ENCODE data around the gene SLC24A1. TPM values are rescaled to one million over a fixed set of nuclear protein-coding genes. Genes with fewer than 3 reads are reported as not detected.
"Not testable (repeated sequence)": the region's sequence is repeated elsewhere in the genome, so short reads cannot be mapped to it uniquely, and the experiment has no call there.

SLC24A1 gene
- total and polyA plus RNA-seq, 11 donors, result 0.74 to 6.3 (median 2.1) TPM

DNA sequence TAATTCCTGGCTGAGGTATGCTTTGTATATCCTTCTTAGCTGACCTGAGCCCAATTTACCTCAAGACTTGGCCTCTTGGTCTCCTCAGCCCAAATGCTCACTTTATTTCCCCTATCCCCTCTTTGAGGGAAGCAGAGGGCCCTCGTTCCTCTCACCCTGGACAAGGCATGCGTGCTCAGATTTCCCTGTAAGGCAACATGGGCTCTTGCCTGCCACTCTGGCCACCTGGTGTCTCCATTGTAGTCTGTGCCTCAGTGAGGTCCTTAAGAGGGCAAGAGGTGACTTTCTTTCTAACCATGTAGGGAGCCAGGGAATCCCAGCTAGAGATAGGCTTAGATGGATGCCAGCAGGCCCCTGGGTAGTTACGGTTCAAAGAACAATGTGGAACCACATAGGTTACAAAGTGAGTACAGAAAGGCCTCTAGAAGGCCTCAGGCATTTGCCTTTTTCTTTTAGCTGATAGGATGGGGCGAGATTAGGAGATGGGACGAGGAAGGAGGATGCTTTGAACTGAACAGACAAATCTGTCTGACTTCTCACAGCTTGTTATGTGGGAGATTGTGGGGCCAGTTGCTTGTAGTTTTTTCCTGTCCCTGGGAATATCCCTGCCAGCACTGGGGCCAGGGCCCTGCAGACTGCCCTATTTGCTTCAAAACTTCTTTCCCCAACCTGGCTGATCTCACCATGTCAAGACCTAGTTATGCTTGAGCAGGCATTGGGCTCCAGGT lies 9.7 kb upstream of the SLC24A1 start:
- WGBS, 4 donors, result 68 to 84% (median 83%) methylated on average over 5 of the region's 5 CpGs
- TF ChIP-seq, protein P1, sequence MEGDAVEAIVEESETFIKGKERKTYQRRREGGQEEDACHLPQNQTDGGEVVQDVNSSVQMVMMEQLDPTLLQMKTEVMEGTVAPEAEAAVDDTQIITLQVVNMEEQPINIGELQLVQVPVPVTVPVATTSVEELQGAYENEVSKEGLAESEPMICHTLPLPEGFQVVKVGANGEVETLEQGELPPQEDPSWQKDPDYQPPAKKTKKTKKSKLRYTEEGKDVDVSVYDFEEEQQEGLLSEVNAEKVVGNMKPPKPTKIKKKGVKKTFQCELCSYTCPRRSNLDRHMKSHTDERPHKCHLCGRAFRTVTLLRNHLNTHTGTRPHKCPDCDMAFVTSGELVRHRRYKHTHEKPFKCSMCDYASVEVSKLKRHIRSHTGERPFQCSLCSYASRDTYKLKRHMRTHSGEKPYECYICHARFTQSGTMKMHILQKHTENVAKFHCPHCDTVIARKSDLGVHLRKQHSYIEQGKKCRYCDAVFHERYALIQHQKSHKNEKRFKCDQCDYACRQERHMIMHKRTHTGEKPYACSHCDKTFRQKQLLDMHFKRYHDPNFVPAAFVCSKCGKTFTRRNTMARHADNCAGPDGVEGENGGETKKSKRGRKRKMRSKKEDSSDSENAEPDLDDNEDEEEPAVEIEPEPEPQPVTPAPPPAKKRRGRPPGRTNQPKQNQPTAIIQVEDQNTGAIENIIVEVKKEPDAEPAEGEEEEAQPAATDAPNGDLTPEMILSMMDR (IDR thresholded peaks at IDR 0.05), result no peak
- no peak for TF ChIP-seq POLR2A (IDR thresholded peaks at IDR 0.05)
- no peaks in the 10 kb centered on the region for H3K9me3 ChIP-seq
- no peaks in the 10 kb centered on the region for H3K27me3 ChIP-seq
- ATAC-seq, result no peak
- H3K4me3 ChIP-seq, result peak overlapping the region in 11 of 12 donors; percentile 78 to 98 (median 87)
- peaks cover 3 to 28% (median 20%) of the 10 kb centered on the region in 12 donors for H3K4me1 ChIP-seq
- intact Hi-C loops (cut with DNase I), result loop anchor here in 2 of 10 donors (1.0 to 2.0 kb wide), 3 partner anchors 81 to 257 kb away; partner anchors contain the start of genes DPP8 (in 1 of the 2), HACD3 (in 1 of the 2) and RAB11A (in 1 of the 2)
- H3K36me3 ChIP-seq, result peaks cover 0 to 8% (median 0%) of the 10 kb centered on the region in 9 donors
- peak overlapping the region; percentile 87 to 98 (median 94) for H3K27ac ChIP-seq
- no peak for DNase-seq

GRCh38 chr15:65612616-65612946 lies 9.2 kb upstream of the SLC24A1 start:
- ATAC-seq (no peak), DNase-seq (no peak)
- Histone ChIP-seq H3K4me3 (no peak overlapping the region), H3K27me3 (no peaks in the 10 kb centered on the region), H3K36me3 (peaks cover 0 to 2% (median 0%) of the 10 kb centered on the region in 9 donors), H3K27ac (peak overlapping the region in 5 of 12 donors; percentile 87 to 98 (median 94)), H3K9me3 (no peaks in the 10 kb centered on the region), H3K4me1 (peaks cover 3 to 28% (median 20%) of the 10 kb centered on the region in 12 donors)
- intact Hi-C loops (cut with DNase I), result no loop called here
- 69 to 75% (median 72%) methylated on average over 2 of the region's 2 CpGs for WGBS, 4 donors
- TF ChIP-seq POLR2A (IDR thresholded peaks at IDR 0.05), result no peak
- TF ChIP-seq, protein P1 (IDR thresholded peaks at IDR 0.05), result no peak

DNA sequence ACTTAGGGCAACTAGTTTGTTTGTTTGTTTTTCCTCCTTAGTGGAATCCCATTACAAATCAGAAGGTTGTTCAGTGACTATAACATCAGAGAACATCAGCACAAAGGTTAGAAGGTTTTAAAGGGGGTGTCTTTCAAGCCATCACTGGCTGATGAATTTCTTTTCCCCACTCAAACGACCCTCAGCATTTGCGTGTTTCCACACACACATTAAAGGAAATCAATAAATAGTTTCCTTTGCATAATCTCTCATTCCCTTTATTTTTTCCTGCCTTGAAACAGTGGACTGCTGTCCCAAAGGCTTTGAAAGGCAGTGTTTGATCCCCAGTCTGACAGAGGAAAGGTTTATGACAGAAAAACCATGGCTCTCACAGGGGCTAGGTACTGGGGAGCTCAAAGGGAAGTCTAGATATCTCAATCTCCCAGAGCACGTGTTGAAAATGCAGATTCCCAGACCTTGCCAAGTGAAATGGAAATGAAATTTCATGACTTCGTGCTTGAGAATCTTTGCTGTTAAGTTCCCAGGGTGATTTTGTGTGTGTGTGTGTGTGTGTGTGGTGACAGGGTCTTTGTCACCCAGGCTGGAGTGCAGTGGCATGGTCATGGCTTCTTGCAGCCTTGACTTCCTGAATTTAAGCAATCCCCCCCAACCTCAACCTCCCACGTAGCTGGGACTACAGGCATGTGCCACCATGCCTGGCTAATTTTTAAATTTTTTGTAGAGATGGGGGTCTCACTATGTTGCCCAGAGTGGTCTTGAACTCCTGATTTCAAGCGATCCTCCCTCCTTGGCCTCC lies 8.6 kb upstream of the SLC24A1 start:
- Histone ChIP-seq H3K4me1 (peaks cover 3 to 28% (median 20%) of the 10 kb centered on the region in 12 donors), H3K4me3 (no peak overlapping the region), H3K27me3 (no peaks in the 10 kb centered on the region), H3K9me3 (no peaks in the 10 kb centered on the region), H3K27ac (no peak overlapping the region), H3K36me3 (no peaks in the 10 kb centered on the region)
- intact Hi-C loops (cut with DNase I), result no loop called here
- ATAC-seq (no peak), DNase-seq (no peak)
- TF ChIP-seq, protein P1 (IDR thresholded peaks at IDR 0.05), result no peak
- TF ChIP-seq POLR2A (IDR thresholded peaks at IDR 0.05), result no peak
- WGBS, 4 donors, result 75 to 80% (median 78%) methylated on average over 6 of the region's 6 CpGs

GRCh38 chr15:65615887-65616286 lies 5.9 kb upstream of the SLC24A1 start:
- H3K27me3 ChIP-seq; H3K9me3 ChIP-seq; DNase-seq; intact Hi-C loops (cut with DNase I); H3K4me3 ChIP-seq; H3K27ac ChIP-seq; ATAC-seq; H3K36me3 ChIP-seq: not testable (repeated sequence)
- peaks cover 3 to 14% (median 8%) of the 10 kb centered on the region in 12 donors for H3K4me1 ChIP-seq
- WGBS, 4 donors, result 87 to 100% (median 96%) methylated on average over 1 of the region's 1 CpG
